ENCODE data around the gene DNASE1L1.

The DNASE1L1 gene

DNA sequence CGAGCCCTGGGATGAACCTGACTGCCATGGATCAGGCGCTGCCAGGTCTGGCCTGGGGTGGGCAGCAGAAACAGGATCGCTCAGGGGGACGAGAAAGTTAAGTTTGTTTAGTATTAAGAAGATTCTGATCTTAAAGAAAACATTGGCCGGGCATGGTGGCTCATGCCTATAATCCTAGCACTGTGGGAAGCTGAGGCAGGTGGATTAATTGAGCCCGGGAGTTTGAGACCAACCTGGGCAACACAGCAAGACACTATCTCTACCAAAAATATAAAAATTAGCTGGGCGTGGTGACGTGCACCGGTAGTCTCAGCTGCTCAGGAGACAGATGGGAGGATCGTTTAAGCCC, 33.9 kb downstream of the DNASE1L1 start:
- no peaks in the 10 kb centered on the region for H4K20me1 ChIP-seq (ENCODE audit: insufficient read depth, low read length)
- peak overlapping the region; percentile 18; the same call in 1 of the 2 replicates for H3K4me2 ChIP-seq (ENCODE audit: low read depth, low read length)
- no peaks in the 10 kb centered on the region for H3K9me3 ChIP-seq (replicated peaks; ENCODE audit: insufficient read depth, low read length)
- H3K9me2 ChIP-seq (replicated peaks; ENCODE audit: insufficient read depth, low read length): no peaks in the 10 kb centered on the region
- no peak for DNase-seq
- H3K27ac ChIP-seq (ENCODE audit: low read length): no peak overlapping the region
- H2AFZ ChIP-seq (ENCODE audit: low read length): no peak overlapping the region
- H3K4me1 ChIP-seq (ENCODE audit: low read length): peaks cover 8% of the 10 kb centered on the region; the same call in 1 of the 2 replicates
- no peak overlapping the region for H3K9ac ChIP-seq (ENCODE audit: low read length)
- H3K36me3 ChIP-seq (replicated peaks; ENCODE audit: insufficient read depth, low read length): no peaks in the 10 kb centered on the region
- H3K4me3 ChIP-seq (ENCODE audit: low read length): no peak overlapping the region
- peaks cover 4% of the 10 kb centered on the region; the same call in 1 of the 2 replicates for H3F3A ChIP-seq (ENCODE audit: insufficient read depth, low read length)
- H3K27me3 ChIP-seq (replicated peaks; ENCODE audit: insufficient read depth, low read length): no peaks in the 10 kb centered on the region
- H3K79me2 ChIP-seq (ENCODE audit: low read length): peaks cover 16% of the 10 kb centered on the region
- TF ChIP-seq EZH2phosphoT487 (IDR thresholded peaks at IDR 0.05; ENCODE audit: low read length): no peak
- no peak for TF ChIP-seq EZH2 (optimal IDR thresholded peaks at IDR 0.05; ENCODE audit: low read depth, low read length)
- TF ChIP-seq CTCF (IDR thresholded peaks at IDR 0.05; ENCODE audit: low read length): no peak

DNA sequence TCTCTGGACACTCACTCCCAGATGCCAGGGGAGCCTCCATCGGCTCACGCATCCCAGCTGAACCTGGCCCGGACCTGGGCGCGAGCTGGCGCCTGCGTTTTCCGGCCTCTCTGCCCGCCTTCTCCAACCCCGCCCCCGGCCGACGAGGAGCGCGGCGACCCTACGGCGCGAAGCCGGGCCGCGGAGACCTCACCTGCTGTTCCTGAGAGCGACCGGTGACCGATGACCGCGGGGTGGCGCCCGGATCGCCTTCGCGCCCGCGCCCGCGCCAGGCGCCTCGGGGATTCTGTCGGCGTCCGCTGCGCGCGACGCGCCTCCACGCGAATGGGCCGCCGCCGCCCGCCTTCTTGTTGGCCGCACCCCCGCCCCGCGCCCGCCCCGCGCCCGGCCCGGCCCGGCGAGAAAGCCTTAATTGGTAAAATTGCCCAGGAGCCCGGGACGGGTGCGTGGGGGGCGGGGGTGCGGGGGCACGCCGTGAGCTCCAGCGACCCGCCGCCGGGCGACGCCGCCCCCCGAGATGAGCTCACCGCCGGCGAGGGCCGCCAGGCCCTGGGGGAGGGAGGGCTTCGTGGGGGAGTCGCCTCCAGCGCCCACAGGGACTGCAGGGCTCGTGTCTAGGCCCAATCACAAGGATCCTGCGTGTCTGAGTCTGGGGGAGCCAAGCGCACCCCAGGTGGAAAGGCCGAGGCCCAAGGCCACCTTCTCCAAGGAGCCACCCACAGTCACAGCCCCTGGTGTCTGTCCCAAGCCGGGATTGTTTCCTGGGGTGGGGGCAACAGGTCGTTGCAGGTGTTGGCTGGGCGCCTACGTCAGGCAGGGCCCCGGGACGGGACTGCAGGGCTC, 34.5 kb downstream of the DNASE1L1 start, which contains the start of gene FLNA:
Gene FLNA (minus strand): TSS at position 322 of the 843 bp plus-strand sequence. CDS start 3,389 bp downstream, outside the sequence.
- no peaks in the 10 kb centered on the region for H3K9me2 ChIP-seq (replicated peaks; ENCODE audit: insufficient read depth, low read length)
- 0 out of 2 replicates have a peak within 1 kb of the TSS, but pooled peaks have one; percentile 53 for H2AFZ ChIP-seq (ENCODE audit: low read length)
- H4K20me1 ChIP-seq (ENCODE audit: insufficient read depth, low read length): no peaks in the 10 kb centered on the region
- TF ChIP-seq EZH2 (optimal IDR thresholded peaks at IDR 0.05; ENCODE audit: low read depth, low read length): no peak
- 0 out of 2 replicates have a peak, but pooled peaks have one; percentile 13 for TF ChIP-seq CTCF (IDR thresholded peaks at IDR 0.05; ENCODE audit: low read length)
- H3K36me3 ChIP-seq (replicated peaks; ENCODE audit: insufficient read depth, low read length): no peaks in the 10 kb centered on the region
- no peaks in the 10 kb centered on the region for H3K9me3 ChIP-seq (replicated peaks; ENCODE audit: insufficient read depth, low read length)
- peak; percentile 34 for DNase-seq
- no peak within 1 kb of the TSS for H3K27ac ChIP-seq (ENCODE audit: low read length)
- peak within 1 kb of the TSS; percentile 50 for H3K4me3 ChIP-seq (ENCODE audit: low read length)
- H3K4me2 ChIP-seq (ENCODE audit: low read depth, low read length): peak within 1 kb of the TSS; percentile 69
- H3K4me1 ChIP-seq (ENCODE audit: low read length): peaks cover 8% of the 10 kb centered on the region; the same call in 1 of the 2 replicates
- H3K9ac ChIP-seq (ENCODE audit: low read length): peak within 1 kb of the TSS; percentile 55
- H3K27me3 ChIP-seq (replicated peaks; ENCODE audit: insufficient read depth, low read length): no peaks in the 10 kb centered on the region
- peaks cover 4% of the 10 kb centered on the region; the same call in 1 of the 2 replicates for H3F3A ChIP-seq (ENCODE audit: insufficient read depth, low read length)
- H3K79me2 ChIP-seq (ENCODE audit: low read length): peaks cover 16% of the 10 kb centered on the region

- H3K9ac ChIP-seq (ENCODE audit: low read length): peak overlapping the region; percentile 55
- peak overlapping the region; percentile 69 for H3K4me2 ChIP-seq (ENCODE audit: low read depth, low read length)
- H3K27ac ChIP-seq (ENCODE audit: low read length): no peak overlapping the region
- peaks cover 11% of the 10 kb centered on the region; the same call in 1 of the 2 replicates for H3K4me1 ChIP-seq (ENCODE audit: low read length)
- H3K27me3 ChIP-seq (replicated peaks; ENCODE audit: insufficient read depth, low read length): no peaks in the 10 kb centered on the region
- 0 out of 2 replicates have a peak overlapping the region, but pooled peaks have one; percentile 53 for H2AFZ ChIP-seq (ENCODE audit: low read length)
- peak overlapping the region; percentile 50 for H3K4me3 ChIP-seq (ENCODE audit: low read length)
- peaks cover 4% of the 10 kb centered on the region; the same call in 1 of the 2 replicates for H3F3A ChIP-seq (ENCODE audit: insufficient read depth, low read length)
- H3K9me3 ChIP-seq (replicated peaks; ENCODE audit: insufficient read depth, low read length): no peaks in the 10 kb centered on the region
- H3K79me2 ChIP-seq (ENCODE audit: low read length): peaks cover 20% of the 10 kb centered on the region
- H3K36me3 ChIP-seq (replicated peaks; ENCODE audit: insufficient read depth, low read length): no peaks in the 10 kb centered on the region
- H4K20me1 ChIP-seq (ENCODE audit: insufficient read depth, low read length): no peaks in the 10 kb centered on the region
- TF ChIP-seq EZH2phosphoT487 (IDR thresholded peaks at IDR 0.05; ENCODE audit: low read length) (no peak), CTCF (IDR thresholded peaks at IDR 0.05; ENCODE audit: low read length) (no peak), EZH2 (optimal IDR thresholded peaks at IDR 0.05; ENCODE audit: low read depth, low read length) (no peak)
- no peak for DNase-seq
- no peaks in the 10 kb centered on the region for H3K9me2 ChIP-seq (replicated peaks; ENCODE audit: insufficient read depth, low read length)
Observed at GRCh38 chrX:154373340-154374306, 35.4 kb downstream of the DNASE1L1 start.

Measured in MM.1S (cell line).